Activated CD8-positive, alpha-beta memory T cell treated with anti-CD3 and anti-CD28 coated beads, Interleukin-2, amount 50 U/mL, for 24 hours (primary cell): ENCODE data around the gene HDAC4.
A peak's percentile ranks its signal among the peaks of the same experiment; 100 is the strongest.

ENCODE experiments used
- DNase-seq: peaks from one replicate; pipeline ENCODE4 v3.0.0-alpha.2; 2020; ENCODE audit errors: extremely low read depth

HDAC4 gene

GRCh38 chr2:239327536-239328350, 73.1 kb downstream of the HDAC4 start:
- no peak for DNase-seq

DNA sequence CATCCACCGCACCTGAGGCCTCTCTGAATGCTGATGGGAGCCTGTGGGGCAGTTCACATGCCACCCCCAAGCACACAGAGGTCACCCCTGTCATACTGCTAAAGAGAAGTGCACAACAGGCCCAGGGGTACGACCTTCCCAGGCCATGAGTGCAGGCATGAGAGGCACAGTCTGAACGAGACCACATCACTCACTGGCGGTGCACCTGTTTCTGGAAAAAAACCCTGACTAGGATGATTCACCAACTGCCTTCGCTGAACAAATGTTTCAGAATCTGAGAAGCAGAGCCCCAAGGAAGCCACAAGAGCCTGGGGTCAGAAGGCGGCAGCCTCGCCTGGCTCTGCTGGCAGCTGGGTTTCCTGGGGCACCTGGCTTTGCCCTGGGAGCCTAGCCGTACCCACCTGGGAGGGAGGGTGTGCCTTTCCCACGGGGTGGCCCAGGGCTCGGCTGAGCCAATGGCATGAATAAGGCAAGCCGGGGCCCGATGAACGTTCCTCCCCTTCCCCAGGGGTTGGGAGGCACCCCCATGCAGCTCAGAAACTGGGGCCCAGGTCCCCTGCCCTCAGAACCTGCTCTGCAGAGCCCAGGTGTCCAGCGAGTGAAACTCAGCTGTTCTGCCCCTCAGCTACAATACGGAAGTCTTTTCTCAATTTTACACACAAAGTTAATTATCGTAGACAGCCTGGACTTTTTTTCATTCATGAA, 73.8 kb downstream of the HDAC4 start:
- DNase-seq: peak; percentile 43

GRCh38 chr2:239324456-239324855, 76.4 kb downstream of the HDAC4 start:
- DNase-seq: no peak

DNA sequence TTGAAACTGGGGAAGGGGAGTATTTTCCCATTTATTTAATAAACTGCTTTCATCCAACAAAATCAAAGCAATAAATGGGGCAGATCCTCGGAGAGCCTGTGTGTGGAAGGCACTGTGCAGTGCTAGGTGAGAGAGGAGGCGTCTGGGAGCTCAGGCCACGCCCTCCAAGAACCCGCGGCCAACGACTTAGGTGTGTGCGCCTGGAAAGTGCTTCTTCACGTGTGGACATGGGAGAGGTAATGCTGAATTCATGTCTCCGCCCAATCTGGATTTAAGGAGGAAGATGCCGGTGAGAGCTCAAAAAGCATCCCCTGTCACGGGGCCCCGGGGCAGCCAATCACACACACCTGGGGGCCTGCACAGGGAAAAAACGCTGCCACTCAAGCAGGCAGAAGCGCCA, 77.4 kb downstream of the HDAC4 start:
- no peak for DNase-seq

GRCh38 chr2:239322416-239323086, 78.3 kb downstream of the HDAC4 start:
- no peak for DNase-seq

GRCh38 chr2:239321596-239322415, 79.0 kb downstream of the HDAC4 start:
- no peak for DNase-seq

- DNase-seq: no peak
These were observed 81.8 kb downstream of the HDAC4 start for GRCh38 chr2:239318790-239319661.

DNA sequence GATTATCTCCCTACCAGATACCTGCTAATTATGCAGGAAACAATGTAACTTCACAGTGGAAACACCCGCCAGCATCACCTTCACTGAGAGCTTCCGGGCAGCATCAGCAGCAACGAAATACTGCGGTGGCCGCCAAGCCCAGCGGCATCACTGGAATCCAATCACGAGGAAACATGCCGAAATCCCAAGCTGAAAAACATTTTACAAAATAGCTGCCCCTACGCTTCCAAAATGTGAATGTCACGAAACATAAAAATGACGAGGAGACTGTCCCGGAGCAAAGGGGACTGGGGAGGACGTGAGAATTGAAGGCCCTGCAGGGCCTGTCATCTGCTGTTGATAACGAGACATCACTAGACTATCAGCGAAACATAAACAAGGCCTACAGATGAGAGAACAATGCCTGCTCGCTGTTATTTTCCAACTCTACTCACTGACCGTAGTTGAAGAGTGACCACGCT, 82.6 kb downstream of the HDAC4 start:
- DNase-seq: no peak

GRCh38 chr2:239316562-239317465, 84.0 kb downstream of the HDAC4 start:
- no peak for DNase-seq

- DNase-seq: no peak
These were observed 85.5 kb downstream of the HDAC4 start for GRCh38 chr2:239315308-239315707.

- DNase-seq: no peak
These were observed 87.0 kb downstream of the HDAC4 start for GRCh38 chr2:239313776-239314175.

- DNase-seq: no peak
These were observed 87.8 kb downstream of the HDAC4 start for GRCh38 chr2:239312741-239313667.

GRCh38 chr2:239312081-239312511, 88.7 kb downstream of the HDAC4 start:
- DNase-seq: no peak

GRCh38 chr2:239311132-239312040, 89.4 kb downstream of the HDAC4 start:
- DNase-seq: no peak

GRCh38 chr2:239310401-239311061, 90.3 kb downstream of the HDAC4 start:
- no peak for DNase-seq

DNA sequence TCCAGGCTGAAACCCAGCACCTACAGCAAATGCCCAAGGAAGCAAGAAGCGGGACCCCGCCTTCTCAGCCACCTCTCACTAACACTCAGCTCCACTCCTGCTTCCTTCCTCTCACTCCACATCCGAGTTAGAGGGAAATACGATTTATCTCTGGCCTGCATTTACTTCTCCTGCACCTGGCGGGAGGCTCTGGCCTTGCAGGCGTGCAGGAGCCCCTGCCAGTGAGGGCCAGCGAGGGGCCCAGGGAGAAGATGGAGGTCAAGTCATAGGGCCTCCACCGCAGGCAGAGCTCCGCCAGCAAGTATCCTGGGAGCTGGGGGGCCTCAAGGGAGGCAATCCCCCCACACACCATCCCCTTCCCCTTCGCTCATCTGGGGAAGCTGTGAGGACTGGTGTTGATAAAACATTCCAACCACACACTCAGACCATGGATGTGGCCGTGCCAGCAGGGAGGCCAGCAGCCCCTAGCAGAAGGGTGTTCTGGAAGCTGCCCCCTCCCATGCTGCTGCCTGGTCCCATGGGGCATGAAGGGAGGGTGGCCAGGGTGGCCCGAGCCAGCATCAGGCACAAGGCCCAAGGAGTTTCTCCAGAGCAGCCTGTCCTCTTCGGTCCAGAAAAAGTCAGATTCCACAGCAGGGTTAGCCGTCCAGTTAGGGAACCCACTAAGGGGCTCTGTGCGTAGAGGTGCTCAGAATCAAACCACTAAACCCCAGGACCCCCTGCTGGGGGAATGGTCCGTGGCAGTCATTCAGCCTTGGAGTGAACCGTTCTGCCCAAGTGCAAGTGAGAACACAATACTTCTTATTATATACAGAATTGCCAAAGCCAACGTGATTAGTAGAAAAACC, 91.2 kb downstream of the HDAC4 start:
- no peak for DNase-seq
